Left renal cortex interstitium (tissue), 4 donors: ENCODE measurements around the gene FOSL2. TPM values are rescaled to one million over a fixed set of nuclear protein-coding genes. Genes with fewer than 3 reads are reported as not detected.

Experiments
- DNase-seq, 4 donors: peaks; one replicate each; pipeline ENCODE4 v3.0.0-alpha.2; 2013; ENCODE audit warnings: low read depth in 4 of 4, low spot score in 2 of 4, missing footprints in 1 of 4
- polyA plus RNA-seq, 4 donors: library from polyadenylated mRNA; unstranded; fragments of 120-200 nt; gene quantifications; one replicate each; pipeline ENCODE4 v1.2.1, GENCODE V29; 2013; ENCODE audit not compliant: insufficient read length in 4 of 4

Gene FOSL2
- polyA plus RNA-seq, 4 donors, result 24.0 to 36.5 (median 25.7) TPM

GRCh38 chr2:28407976-28408690 lies 15.5 kb downstream of the FOSL2 start:
- no peak for DNase-seq

- DNase-seq, result no peak
These were observed 16.3 kb downstream of the FOSL2 start for GRCh38 chr2:28408764-28409599.

- no peak for DNase-seq
These were observed 18.6 kb downstream of the FOSL2 start for GRCh38 chr2:28411166-28411755.

GRCh38 chr2:28411956-28412609 lies 19.4 kb downstream of the FOSL2 start:
- no peak for DNase-seq

- no peak for DNase-seq
These were observed 20.0 kb downstream of the FOSL2 start for GRCh38 chr2:28412625-28413151.

- no peak for DNase-seq
These were observed 20.7 kb downstream of the FOSL2 start for GRCh38 chr2:28413152-28413898.

GRCh38 chr2:28413899-28414295 lies 21.2 kb downstream of the FOSL2 start:
- DNase-seq, result no peak

- no peak for DNase-seq
These were observed 21.9 kb downstream of the FOSL2 start for GRCh38 chr2:28414583-28414982.

GRCh38 chr2:28415010-28415409 lies 22.4 kb downstream of the FOSL2 start:
- no peak for DNase-seq

GRCh38 chr2:28415715-28416114 lies 23.1 kb downstream of the FOSL2 start:
- DNase-seq, result no peak

GRCh38 chr2:28419003-28419402 lies 26.3 kb downstream of the FOSL2 start:
- DNase-seq, result no peak

GRCh38 chr2:28419443-28420270 lies 27.0 kb downstream of the FOSL2 start:
- DNase-seq, result no peak

- no peak for DNase-seq
These were observed 28.1 kb downstream of the FOSL2 start for GRCh38 chr2:28420722-28421121.

GRCh38 chr2:28422908-28423741 lies 30.5 kb downstream of the FOSL2 start:
- no peak for DNase-seq

GRCh38 chr2:28423856-28424605 lies 31.4 kb downstream of the FOSL2 start:
- no peak for DNase-seq

- DNase-seq, result no peak
These were observed 32.3 kb downstream of the FOSL2 start for GRCh38 chr2:28424799-28425463.

GRCh38 chr2:28425464-28425835 lies 32.8 kb downstream of the FOSL2 start:
- no peak for DNase-seq
